Trophoblast cell (in vitro differentiated cells and primary cell): ENCODE data around the gene PDE1A.

ENCODE experiments used
- DNase-seq, 2 donors: peaks; one replicate each; pipeline ENCODE4 v3.0.0-alpha.2; 2016
- H2AFZ ChIP-seq: 2 replicates; pipeline ENCODE4 v1.6.1; 2013; ENCODE audit warnings: low read length, moderate library complexity, mild to moderate bottlenecking; ENCODE audit not compliant: insufficient read depth, poor library complexity
- H2AK5ac ChIP-seq: 2 replicates; pipeline ENCODE4 v1.6.1; 2013; ENCODE audit warnings: mild to moderate bottlenecking, low read length
- H2BK120ac ChIP-seq: 2 replicates; pipeline ENCODE4 v1.6.1; 2013; ENCODE audit warnings: low read length, mild to moderate bottlenecking, moderate library complexity; ENCODE audit not compliant: insufficient read depth, poor library complexity
- H2BK12ac ChIP-seq: 2 replicates; pipeline ENCODE4 v1.6.1; 2013; ENCODE audit warnings: mild to moderate bottlenecking, low read length, moderate library complexity
- H2BK5ac ChIP-seq: 2 replicates; pipeline ENCODE4 v1.6.1; 2013; ENCODE audit warnings: low read length, low read depth, moderate library complexity, mild to moderate bottlenecking; ENCODE audit not compliant: poor library complexity
- H3K14ac ChIP-seq: 2 replicates; pipeline ENCODE4 v1.6.1; 2013; ENCODE audit warnings: mild to moderate bottlenecking, low read length
- H3K18ac ChIP-seq: 2 replicates; pipeline ENCODE4 v1.6.1; 2013; ENCODE audit warnings: mild to moderate bottlenecking, low read length
- H3K23ac ChIP-seq: 2 replicates; pipeline ENCODE4 v1.6.1; 2013; ENCODE audit warnings: low read length
- H3K27ac ChIP-seq: 2 replicates; pipeline ENCODE4 v1.5.1; 2013; ENCODE audit warnings: low read depth, mild to moderate bottlenecking, inconsistent platforms, low read length, moderate library complexity
- H3K27me3 ChIP-seq: 2 replicates; pipeline ENCODE4 v1.6.1; 2013; ENCODE audit warnings: inconsistent platforms, mild to moderate bottlenecking, low read length, moderate library complexity; ENCODE audit not compliant: insufficient read depth
- H3K36me3 ChIP-seq, 2 experiments: 1 replicate in 1 of 2; 2 replicates in 1 of 2; pipeline ENCODE4 v1.6.1; 2013; ENCODE audit warnings: low read length in 2 of 2, mild to moderate bottlenecking in 2 of 2, moderate library complexity in 1 of 2; ENCODE audit not compliant: insufficient read depth in 2 of 2, control insufficient read depth in 1 of 2
- H3K4ac ChIP-seq: 2 replicates; pipeline ENCODE4 v1.6.1; 2013; ENCODE audit warnings: low read depth, mild to moderate bottlenecking, low read length, moderate library complexity
- H3K4me1 ChIP-seq, 2 experiments: 1 replicate in 1 of 2; 2 replicates in 1 of 2; pipeline ENCODE4 v1.6.1; 2013; ENCODE audit warnings: low read length in 2 of 2, mild to moderate bottlenecking in 2 of 2, moderate library complexity in 1 of 2; ENCODE audit not compliant: insufficient read depth in 2 of 2, control insufficient read depth in 1 of 2
- H3K4me2 ChIP-seq: 2 replicates; pipeline ENCODE4 v1.6.1; 2013; ENCODE audit warnings: inconsistent platforms, mild to moderate bottlenecking, low read length, moderate library complexity
- H3K4me3 ChIP-seq: 2 replicates; pipeline ENCODE4 v1.5.1; 2013; ENCODE audit warnings: mild to moderate bottlenecking, low read depth, low read length, inconsistent platforms
- H3K79me1 ChIP-seq: one replicate; pipeline ENCODE4 v1.6.1; 2013; ENCODE audit warnings: low read length
- H3K79me2 ChIP-seq: 2 replicates; pipeline ENCODE4 v1.6.1; 2013; ENCODE audit warnings: low read length, mild to moderate bottlenecking; ENCODE audit not compliant: control insufficient read depth, insufficient read depth, poor library complexity
- H3K9ac ChIP-seq: 2 replicates; pipeline ENCODE4 v1.6.1; 2013; ENCODE audit warnings: mild to moderate bottlenecking, low read length
- H3K9me3 ChIP-seq: 2 replicates; pipeline ENCODE4 v1.6.1; 2013; ENCODE audit warnings: low read depth, mild to moderate bottlenecking, control low read depth, inconsistent platforms, low read length; ENCODE audit not compliant: insufficient read depth
- H4K12ac ChIP-seq: 2 replicates; pipeline ENCODE4 v1.6.1; 2013; ENCODE audit warnings: low read depth, mild to moderate bottlenecking, low read length, moderate library complexity
- H4K8ac ChIP-seq: 2 replicates; pipeline ENCODE4 v1.6.1; 2013; ENCODE audit warnings: low read depth, mild to moderate bottlenecking, low read length, moderate library complexity
- H4K91ac ChIP-seq: one replicate; pipeline ENCODE4 v1.6.1; 2013; ENCODE audit warnings: low read depth, mild to moderate bottlenecking, low read length, moderate library complexity
- WGBS: extraction: QIAGEN DNeasy Blood & Tissue Kit; methylation state at CpG from one replicate; pipeline ENCODE4 v1.1.7; 2013; ENCODE audit warnings: missing lambda C conversion rate; ENCODE audit not compliant: insufficient read length, insufficient coverage; ENCODE audit errors: extremely low coverage; 5-methylcytosine and 5-hydroxymethylcytosine counted together

Gene PDE1A

GRCh38 chr2:182228073-182228473 is 198.8 kb downstream of the PDE1A start:
- H3K27me3 ChIP-seq: no peaks in the 10 kb centered on the region
- no peaks in the 10 kb centered on the region for H3K79me2 ChIP-seq
- H2BK12ac ChIP-seq: no peak overlapping the region
- no peak overlapping the region for H3K14ac ChIP-seq
- no peaks in the 10 kb centered on the region for H3K9me3 ChIP-seq
- no peaks in the 10 kb centered on the region for H3K79me1 ChIP-seq
- no peak for DNase-seq
- H3K18ac ChIP-seq: no peak overlapping the region
- H3K23ac ChIP-seq: no peak overlapping the region
- H2AK5ac ChIP-seq: no peak overlapping the region
- H2BK5ac ChIP-seq: no peak overlapping the region
- no peak overlapping the region for H2BK120ac ChIP-seq
- no peak overlapping the region for H3K4me3 ChIP-seq
- no peak overlapping the region for H4K91ac ChIP-seq
- H3K4me2 ChIP-seq: no peak overlapping the region
- H3K4me1 ChIP-seq: no peaks in the 10 kb centered on the region
- H3K27ac ChIP-seq: no peak overlapping the region
- H4K8ac ChIP-seq: no peak overlapping the region
- WGBS: no CpG with 5 or more reads among the region's 2 CpGs
- no peak overlapping the region for H3K9ac ChIP-seq
- no peak overlapping the region for H2AFZ ChIP-seq
- H4K12ac ChIP-seq: no peak overlapping the region
- H3K4ac ChIP-seq: no peak overlapping the region
- no peaks in the 10 kb centered on the region for H3K36me3 ChIP-seq

DNA sequence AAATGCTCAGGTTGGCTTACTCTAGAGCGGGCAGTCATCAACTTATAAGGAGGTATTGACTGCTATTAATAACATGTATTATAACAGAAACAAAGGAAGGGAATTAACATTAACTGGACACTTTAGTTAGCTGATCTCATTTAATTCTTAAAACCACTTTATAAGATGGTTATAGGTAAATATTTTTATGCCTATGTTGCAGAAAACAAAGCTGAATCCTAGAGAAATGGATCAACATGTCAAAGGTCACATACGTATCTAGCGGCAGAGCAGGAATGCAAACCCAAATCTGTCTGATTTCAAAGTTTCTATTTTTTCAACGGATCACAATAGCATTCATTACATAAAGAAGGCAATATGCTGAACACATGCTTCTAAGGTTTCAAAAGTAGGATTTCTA is 200.0 kb downstream of the PDE1A start:
- Histone ChIP-seq H3K14ac (no peak overlapping the region), H4K12ac (no peak overlapping the region), H3K9me3 (no peaks in the 10 kb centered on the region), H3K27ac (no peak overlapping the region), H3K18ac (no peak overlapping the region), H3K4me2 (no peak overlapping the region), H2BK120ac (no peak overlapping the region), H3K23ac (no peak overlapping the region), H2AFZ (no peak overlapping the region), H2AK5ac (no peak overlapping the region), H3K79me1 (no peaks in the 10 kb centered on the region), H3K27me3 (no peaks in the 10 kb centered on the region), H3K36me3 (no peaks in the 10 kb centered on the region), H3K4me3 (no peak overlapping the region), H3K4ac (no peak overlapping the region), H2BK5ac (no peak overlapping the region), H3K4me1 (no peaks in the 10 kb centered on the region), H3K79me2 (no peaks in the 10 kb centered on the region), H3K9ac (no peak overlapping the region), H4K91ac (no peak overlapping the region), H4K8ac (no peak overlapping the region), H2BK12ac (no peak overlapping the region)
- no CpG with 5 or more reads among the region's 4 CpGs for WGBS
- no peak for DNase-seq

GRCh38 chr2:182224669-182225068 is 202.2 kb downstream of the PDE1A start:
- H3K14ac ChIP-seq: no peak overlapping the region
- no peaks in the 10 kb centered on the region for H3K9me3 ChIP-seq
- H4K91ac ChIP-seq: no peak overlapping the region
- no peak overlapping the region for H3K27ac ChIP-seq
- H3K36me3 ChIP-seq: no peaks in the 10 kb centered on the region
- no peaks in the 10 kb centered on the region for H3K79me2 ChIP-seq
- H3K27me3 ChIP-seq: no peaks in the 10 kb centered on the region
- H4K12ac ChIP-seq: no peak overlapping the region
- H3K18ac ChIP-seq: no peak overlapping the region
- no peaks in the 10 kb centered on the region for H3K4me1 ChIP-seq
- no peak overlapping the region for H4K8ac ChIP-seq
- H3K79me1 ChIP-seq: no peaks in the 10 kb centered on the region
- no peak overlapping the region for H3K9ac ChIP-seq
- H2AK5ac ChIP-seq: no peak overlapping the region
- H3K23ac ChIP-seq: no peak overlapping the region
- no peak overlapping the region for H2BK12ac ChIP-seq
- DNase-seq: no peak
- no peak overlapping the region for H3K4me3 ChIP-seq
- H2BK5ac ChIP-seq: no peak overlapping the region
- H2AFZ ChIP-seq: no peak overlapping the region
- H2BK120ac ChIP-seq: no peak overlapping the region
- no CpG with 5 or more reads among the region's 3 CpGs for WGBS
- no peak overlapping the region for H3K4me2 ChIP-seq
- no peak overlapping the region for H3K4ac ChIP-seq

GRCh38 chr2:182220998-182221397 is 205.8 kb downstream of the PDE1A start:
- no peak overlapping the region for H3K18ac ChIP-seq
- no peak overlapping the region for H3K4ac ChIP-seq
- H2AFZ ChIP-seq: no peak overlapping the region
- no peaks in the 10 kb centered on the region for H3K79me1 ChIP-seq
- H3K14ac ChIP-seq: no peak overlapping the region
- H4K12ac ChIP-seq: no peak overlapping the region
- no peak overlapping the region for H2BK5ac ChIP-seq
- no peak overlapping the region for H3K4me3 ChIP-seq
- H4K8ac ChIP-seq: no peak overlapping the region
- no peak overlapping the region for H3K4me2 ChIP-seq
- WGBS: no CpG with 5 or more reads among the region's 3 CpGs
- H3K9ac ChIP-seq: no peak overlapping the region
- no peak overlapping the region for H2BK120ac ChIP-seq
- H3K23ac ChIP-seq: no peak overlapping the region
- no peak overlapping the region for H3K27ac ChIP-seq
- H3K9me3 ChIP-seq: no peaks in the 10 kb centered on the region
- no peak overlapping the region for H4K91ac ChIP-seq
- H3K4me1 ChIP-seq: no peaks in the 10 kb centered on the region
- H2AK5ac ChIP-seq: no peak overlapping the region
- no peaks in the 10 kb centered on the region for H3K36me3 ChIP-seq
- no peaks in the 10 kb centered on the region for H3K27me3 ChIP-seq
- no peak for DNase-seq
- H2BK12ac ChIP-seq: no peak overlapping the region
- H3K79me2 ChIP-seq: no peaks in the 10 kb centered on the region
